ENCODE data around the gene SIRT7.
"Not testable (repeated sequence)": the region's sequence is repeated elsewhere in the genome, so short reads cannot be mapped to it uniquely, and the experiment has no call there.

Gene SIRT7

GRCh38 chr17:81918832-81919545, 1.0 kb upstream of the SIRT7 start:
- DNase-seq = no peak

- not testable (repeated sequence) for DNase-seq
Observed at GRCh38 chr17:81918333-81918669, 325 bp upstream of the SIRT7 start.

- DNase-seq = peak; percentile 81
Observed at GRCh38 chr17:81916234-81917001, 1.6 kb downstream of the SIRT7 start.

DNA sequence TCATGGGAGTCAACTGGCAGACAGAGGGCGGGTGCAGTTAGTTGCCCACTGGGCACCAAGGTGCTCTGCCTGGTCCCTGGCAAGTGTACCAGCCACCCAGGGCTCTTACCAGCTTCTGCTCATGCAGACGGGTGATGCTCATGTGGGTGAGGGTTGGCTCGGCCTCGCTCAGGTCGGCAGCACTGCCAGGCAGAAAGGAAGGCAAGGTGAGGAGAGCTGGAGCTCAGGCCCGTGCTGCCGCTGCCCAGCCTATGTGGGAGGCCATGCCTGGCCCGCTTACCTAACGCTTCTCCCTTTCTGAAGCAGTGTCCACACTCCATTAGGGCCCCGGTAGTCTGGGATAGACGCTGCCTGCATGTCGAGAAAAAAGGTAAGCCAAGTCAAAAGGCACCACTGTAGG, 2.6 kb downstream of the SIRT7 start:
- DNase-seq = no peak

- DNase-seq = no peak
Observed at GRCh38 chr17:81914103-81914850, 3.7 kb downstream of the SIRT7 start.

DNA sequence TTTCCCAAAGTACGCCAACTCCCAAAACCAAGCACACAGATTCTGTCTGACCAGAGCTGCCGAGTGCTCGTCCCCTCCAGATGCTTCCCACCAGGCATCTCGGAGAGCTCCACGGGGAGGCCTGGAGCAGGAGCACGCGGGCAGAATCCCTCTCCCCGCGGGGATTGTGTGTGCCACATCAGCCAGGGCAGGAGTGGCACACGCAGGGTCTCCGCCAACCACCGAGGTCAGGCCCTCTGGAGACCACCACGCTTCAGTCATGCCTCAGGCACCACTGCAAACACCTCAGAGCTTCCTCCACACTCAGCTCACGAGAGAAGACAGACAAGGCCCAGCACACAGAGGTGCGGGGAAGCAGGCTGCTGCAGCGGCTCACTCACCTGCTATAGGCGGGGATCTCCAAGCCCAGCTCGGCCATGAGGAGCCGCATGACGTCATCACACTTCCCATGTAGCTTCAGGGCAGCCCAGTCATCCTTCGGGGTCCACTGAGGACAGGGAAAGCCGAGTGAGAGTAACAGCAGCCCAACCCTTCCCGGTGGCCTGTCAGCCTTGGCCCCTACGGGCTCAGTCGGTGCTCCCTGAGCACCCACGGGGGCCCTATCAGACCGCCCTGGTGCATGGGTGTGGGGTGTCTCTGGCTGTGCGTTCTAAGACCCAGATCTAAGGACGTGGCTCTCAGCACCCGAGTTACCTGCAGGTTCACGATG, 4.4 kb downstream of the SIRT7 start:
- peak; percentile 22 for DNase-seq

DNA sequence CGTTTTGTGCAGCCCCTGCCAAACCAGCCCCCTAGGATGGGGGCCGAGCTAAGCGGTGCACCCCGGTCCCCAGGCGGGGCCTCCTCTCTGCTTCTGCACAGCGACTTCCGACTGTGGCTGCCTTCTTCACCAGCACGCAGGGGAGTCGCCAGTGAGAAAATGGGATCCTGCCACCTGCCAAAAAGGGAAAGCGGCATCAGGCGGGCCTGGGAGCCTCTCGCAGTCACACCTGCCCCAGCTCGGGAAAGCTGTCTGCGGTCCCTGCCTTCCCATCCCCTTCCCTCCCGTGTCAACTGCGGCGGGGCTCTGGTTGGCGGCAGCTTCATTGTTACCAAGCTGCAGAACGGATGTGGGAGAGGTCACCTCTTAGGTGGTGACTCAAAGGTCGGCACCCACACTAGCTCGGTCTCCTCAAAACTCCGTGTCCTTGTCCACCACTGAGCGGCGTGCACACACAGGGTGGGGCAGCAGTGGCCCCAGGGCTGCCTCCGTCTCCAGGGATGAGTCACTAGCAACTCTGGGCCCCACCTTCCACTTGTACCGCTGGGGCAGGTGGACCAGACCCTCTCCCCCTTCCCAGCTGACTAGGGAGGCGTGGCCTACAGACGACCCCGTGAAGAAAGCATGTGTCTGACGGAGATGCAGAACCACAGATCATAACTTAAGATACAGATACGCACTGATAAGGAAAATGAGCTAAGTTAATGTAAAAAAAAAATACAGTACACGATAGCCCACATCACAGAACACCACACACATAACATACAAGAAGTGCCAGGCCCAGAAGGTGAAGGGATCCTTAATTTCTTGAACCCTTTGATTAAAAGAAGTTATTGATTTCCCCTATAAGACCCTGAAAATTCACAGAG, 5.3 kb downstream of the SIRT7 start:
- peak; percentile 60 for DNase-seq

DNA sequence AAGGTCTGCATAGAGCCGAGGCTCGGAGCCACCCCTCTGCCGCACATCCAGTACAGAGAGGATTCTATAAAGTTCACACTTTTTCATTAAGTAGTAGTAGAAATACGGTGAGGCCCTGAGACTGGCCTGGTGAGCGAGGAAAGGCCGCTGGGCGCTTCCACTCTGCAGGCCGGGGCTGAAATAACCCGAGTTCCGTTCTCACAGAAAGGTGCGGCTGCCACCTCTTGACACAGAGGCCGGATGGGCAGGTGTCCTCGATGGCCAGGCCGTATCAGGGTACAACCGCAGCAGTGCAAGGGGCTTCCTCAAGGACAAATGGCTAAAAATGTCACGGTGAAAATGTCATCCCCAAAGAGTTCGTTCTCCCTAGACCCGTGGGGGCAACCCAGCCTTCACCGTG, 6.0 kb downstream of the SIRT7 start:
- no peak for DNase-seq

DNA sequence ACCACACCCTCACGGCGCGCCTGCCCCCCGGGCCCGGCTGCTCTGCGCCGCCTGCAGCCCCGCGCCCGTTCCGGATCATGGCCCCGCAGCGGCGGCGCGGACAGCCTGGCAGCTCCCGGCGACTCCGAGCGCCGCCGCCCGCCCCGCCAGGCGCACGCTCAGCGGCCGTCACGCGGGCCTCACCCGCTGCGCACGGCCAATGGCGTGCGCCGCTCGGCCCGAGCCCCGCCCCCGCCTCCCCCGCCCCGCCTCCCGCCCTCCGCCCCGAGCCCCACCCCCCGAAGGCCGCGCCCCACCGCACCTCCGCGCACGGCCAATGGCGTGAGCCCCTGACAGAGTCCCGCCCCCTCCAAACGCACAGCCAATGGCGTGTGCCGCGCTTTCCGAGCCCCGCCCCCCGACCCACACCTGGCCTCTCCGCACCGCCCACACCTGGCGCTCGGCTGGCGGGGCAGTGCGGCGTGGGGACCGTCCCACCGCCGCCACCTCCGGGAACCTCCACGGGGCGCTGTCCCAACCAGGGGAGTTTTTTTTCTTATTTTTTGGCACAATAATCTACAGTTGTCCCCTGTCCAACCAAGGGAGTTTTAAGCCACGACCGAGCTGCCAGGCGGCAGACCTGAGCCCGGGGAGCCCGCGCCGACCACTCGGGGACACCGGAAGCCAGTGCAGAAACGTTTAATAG, 6.6 kb downstream of the SIRT7 start, which contains the start of gene PCYT2:
Gene PCYT2 (minus strand): TSS at position 123 of the 685 bp plus-strand sequence. CDS start 44 bp downstream, at position 79.
- DNase-seq = peak; percentile 95

DNA sequence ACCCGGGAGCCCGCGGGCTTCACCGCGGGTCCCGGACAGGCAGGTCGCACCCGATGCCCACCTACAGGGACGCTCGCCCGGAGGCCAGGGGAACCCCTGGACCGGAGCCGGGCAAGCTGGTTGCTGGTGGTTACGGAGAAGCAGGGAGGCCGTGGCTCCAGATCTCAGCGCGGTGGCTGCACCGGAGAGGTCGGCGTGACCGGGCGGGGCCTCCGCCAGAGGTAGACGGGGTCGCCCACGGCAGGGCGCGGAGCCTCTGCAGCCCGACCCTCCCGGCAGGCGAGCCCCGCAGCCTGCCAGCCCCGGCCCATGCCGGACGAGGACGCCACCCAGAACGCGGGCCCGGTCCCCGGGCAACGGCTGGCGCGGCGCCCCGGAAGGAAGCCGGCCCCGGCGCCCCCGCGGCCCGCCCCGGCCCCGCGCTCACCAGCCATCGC, 7.1 kb downstream of the SIRT7 start:
- DNase-seq = no peak

DNA sequence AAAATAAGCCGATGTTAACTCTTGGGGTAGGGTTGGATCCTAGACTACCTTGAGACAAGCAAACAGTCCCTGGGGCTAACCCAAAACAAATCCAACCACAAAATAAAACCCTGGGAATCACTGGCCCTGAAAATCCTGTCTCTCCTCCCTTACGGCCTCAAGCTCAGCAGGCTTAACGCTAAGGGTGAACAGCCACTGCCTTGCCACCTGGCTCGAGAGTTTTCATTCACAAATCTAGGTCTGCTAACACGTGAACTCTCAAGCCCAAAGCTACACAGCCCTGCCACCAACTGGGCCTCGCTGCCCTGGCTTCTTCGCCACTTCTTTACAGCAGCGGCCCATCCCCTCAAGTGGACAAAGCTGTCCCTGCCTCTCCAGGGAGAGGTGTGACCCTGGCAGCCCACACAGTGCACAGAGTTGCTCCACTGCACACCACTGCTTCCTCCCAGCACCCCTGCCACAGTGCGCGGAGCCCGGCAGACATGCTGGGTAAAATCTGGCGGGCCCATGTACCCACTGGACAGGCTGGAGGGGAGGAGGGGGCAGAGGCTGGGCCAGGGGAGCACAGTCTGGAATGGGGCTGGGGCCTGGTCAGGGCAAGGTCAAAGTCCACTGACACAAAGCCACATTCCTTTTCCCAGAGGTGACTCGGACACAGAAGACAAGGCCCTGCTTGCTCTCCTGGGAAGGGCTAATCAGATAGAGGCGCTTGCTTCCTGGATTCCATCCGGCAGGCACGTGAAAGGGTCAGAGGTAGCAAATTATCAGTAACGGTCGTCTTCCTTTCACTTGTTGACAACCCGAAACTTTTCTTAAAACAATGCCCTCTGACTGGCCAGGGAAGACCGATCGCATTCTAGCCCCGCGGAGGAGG, 7.8 kb downstream of the SIRT7 start:
- DNase-seq = no peak

GRCh38 chr17:81909231-81909630, 8.7 kb downstream of the SIRT7 start:
- no peak for DNase-seq

- no peak for DNase-seq
Observed at GRCh38 chr17:81908793-81909192, 9.2 kb downstream of the SIRT7 start.

DNA sequence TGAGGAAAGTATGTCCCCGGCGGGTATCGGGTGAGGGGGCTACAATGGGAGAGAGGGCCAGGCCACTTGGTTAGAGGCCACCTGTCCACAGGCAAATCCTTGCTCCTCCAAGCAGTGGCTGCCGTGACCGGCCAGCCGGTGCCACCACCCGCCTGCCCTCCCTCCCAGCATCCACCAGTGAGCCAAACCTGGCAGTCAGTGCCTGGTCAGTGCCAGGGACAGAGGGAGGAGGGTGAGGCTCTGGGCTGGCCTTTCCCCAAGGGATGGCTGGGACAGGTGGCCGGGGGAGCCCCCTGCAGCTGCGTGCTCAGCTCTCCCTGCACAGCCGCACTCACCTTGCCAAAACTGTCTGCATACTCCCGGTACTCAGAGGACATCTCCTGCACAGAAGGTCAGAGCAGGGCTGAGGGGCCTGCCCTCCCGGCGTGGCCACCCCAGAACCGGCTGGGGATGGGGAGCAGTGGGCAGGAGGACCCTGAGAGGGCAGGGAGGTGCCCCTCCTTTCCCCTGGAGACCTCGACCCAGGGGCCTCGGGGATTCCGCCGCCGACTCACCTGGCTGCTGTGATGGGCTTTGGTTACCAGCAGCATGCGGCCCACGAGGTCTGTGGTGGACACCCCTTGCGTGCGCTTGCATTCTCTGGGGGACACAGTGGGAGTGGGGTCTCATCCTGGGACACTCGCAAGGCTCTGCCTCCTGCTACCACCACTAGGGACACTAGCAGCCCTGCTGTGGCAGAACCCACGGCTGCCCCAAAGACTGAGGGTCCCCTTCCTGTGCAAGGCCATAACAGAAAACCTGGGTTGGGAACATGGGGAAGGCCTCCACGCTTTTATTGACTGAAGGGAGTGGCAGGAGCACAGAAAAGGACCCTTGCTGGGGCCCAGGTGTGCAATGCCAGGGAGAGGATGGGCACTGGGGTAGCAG, 10.5 kb downstream of the SIRT7 start:
- DNase-seq = no peak

- DNase-seq = no peak
Observed at GRCh38 chr17:81906476-81907218, 11.3 kb downstream of the SIRT7 start.

DNA sequence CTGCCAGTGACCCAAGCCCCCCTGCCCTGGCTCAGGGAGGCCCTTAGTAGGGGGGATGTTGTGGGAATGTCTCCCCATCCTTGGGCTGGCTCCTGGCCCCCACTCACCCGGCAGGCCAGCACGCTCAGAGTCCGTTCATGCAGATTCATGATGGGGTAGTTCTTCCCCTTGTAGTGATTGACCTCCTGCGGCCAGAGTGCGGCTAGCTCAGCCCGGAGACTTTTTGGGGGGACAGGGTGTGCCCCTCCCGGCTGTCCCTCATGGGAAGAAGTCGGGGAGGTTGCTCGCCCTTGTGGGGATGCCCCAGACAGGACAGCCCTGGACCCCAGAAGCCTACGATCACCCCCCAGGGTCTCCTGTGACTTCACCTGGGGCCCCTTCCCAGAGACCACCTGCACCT, 12.0 kb downstream of the SIRT7 start:
- DNase-seq = no peak

- DNase-seq = no peak
Observed at GRCh38 chr17:81905424-81905875, 12.5 kb downstream of the SIRT7 start.
